Measurements from ENCODE around the gene ASCC3.

The ASCC3 gene

DNA sequence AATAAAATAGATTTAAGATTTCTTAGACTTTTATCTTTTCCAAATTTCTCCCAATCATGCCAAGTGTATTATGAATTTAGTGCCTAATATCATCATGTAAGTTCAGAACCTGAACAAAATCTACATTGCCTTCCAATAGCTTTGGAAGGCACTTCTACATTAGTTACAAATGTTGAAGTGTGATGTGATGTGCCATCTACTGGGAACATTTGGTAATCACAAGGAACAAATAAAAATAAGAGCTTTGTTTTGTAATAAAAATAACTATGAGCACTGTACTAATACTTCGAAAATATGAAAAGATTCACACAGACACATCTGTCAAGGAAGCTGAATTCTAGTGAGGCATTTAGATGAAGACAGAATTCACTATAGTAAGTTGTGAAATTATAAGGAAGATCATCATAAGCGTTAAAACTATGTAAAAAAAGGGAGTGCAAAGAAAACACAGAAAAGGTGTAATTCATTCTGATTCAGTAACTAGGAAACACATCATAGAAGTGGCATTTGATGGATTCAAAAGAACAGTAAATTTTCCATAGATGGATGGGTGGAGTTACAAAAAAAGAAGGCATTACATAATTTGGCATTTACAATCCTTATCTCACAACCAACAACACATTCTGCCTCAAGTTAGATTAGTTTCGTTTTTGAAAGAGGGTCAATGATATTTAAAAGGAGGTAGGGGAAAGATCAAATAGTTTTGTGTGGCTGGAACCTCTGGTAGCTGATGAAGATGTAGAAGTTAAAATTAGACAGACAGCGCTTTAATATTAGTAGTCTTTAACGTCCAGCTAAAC is 161.0 kb downstream of the ASCC3 start:
- DNase-seq (ENCODE audit: low spot score): no peak

- no peak for DNase-seq (ENCODE audit: low spot score)
Observed at GRCh38 chr6:100712997-100713396, 168.1 kb downstream of the ASCC3 start.

GRCh38 chr6:100706491-100706890 is 174.6 kb downstream of the ASCC3 start:
- DNase-seq (ENCODE audit: low spot score): no peak

GRCh38 chr6:100704961-100705360 is 176.2 kb downstream of the ASCC3 start:
- DNase-seq (ENCODE audit: low spot score): no peak

- no peak for DNase-seq (ENCODE audit: low spot score)
Observed at GRCh38 chr6:100701728-100702127, 179.4 kb downstream of the ASCC3 start.

GRCh38 chr6:100700009-100700408 is 181.1 kb downstream of the ASCC3 start:
- no peak for DNase-seq (ENCODE audit: low spot score)

DNA sequence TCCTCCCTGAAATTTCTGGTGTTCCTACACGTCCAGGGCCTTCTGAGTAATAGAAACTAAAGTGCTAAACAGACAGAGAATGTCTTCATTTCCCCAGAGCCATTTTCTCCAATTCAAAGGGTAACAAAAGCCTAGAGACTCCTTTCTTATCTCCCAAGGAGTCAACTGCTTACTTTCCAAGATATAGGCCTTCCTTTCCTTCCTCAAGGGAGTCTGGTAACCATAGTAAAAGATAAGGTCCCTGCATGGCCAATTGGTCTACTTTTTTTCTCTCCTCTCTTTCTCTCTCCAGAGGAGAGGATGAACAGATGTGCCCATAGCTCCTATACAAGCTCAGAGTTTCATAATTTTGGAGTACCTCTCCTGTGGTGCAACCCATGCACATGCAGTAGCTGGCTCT is 185.7 kb downstream of the ASCC3 start:
- DNase-seq (ENCODE audit: low spot score): no peak

DNA sequence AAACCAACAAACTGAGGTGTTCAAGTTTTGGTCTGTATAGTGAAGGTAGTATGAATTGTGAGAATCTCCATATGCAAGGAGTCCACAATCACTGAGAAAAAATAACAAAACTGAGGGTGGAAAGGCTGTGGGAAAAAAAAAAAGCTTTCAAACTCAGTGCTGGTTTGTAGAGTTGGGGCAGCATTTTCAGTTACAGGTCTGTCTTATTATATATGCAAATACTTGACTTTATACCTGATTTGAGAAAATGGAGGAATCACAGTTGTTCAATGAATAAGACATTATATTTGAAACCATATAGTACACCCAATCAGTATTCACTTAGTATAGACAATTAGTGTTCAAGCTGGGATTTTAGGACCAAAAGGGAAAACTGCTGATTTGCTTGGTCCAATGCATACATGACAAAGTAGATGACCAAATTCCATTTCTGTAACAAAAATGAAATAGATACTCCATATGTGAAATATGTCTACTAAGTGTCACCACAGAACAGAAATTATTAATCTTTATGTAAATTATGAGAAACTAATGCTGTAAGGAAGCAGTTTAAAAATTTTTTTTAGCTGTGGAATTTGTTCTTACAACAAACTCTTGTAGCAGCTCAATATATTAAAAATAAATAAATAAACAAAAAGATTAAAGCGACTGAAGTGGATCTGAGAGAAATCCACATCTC is 187.7 kb downstream of the ASCC3 start:
- DNase-seq (ENCODE audit: low spot score): no peak

DNA sequence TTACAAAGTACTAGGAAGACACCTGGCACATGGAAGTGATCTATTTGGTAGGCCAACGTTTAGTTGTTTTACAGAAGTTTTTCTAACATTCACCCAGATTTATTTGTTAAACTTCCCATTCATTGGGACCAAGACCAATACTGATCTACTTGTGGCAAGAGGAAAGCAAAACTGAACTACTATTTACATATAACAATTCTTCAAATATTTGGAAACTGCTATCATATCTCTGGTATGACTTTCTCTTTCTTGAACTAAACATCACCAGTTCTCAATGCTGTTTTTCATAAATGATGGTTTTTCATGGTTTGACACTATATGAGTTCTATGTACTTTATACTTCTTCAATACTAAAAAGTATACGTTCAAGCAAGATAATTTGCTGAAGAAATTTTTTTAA is 189.2 kb downstream of the ASCC3 start:
- DNase-seq (ENCODE audit: low spot score): no peak

- DNase-seq (ENCODE audit: low spot score): no peak
Observed at GRCh38 chr6:100686216-100686615, 194.9 kb downstream of the ASCC3 start.

GRCh38 chr6:100685747-100686146 is 195.4 kb downstream of the ASCC3 start:
- no peak for DNase-seq (ENCODE audit: low spot score)

- DNase-seq (ENCODE audit: low spot score): no peak
Observed at GRCh38 chr6:100680163-100680562, 201.0 kb downstream of the ASCC3 start.

- no peak for DNase-seq (ENCODE audit: low spot score)
Observed at GRCh38 chr6:100678027-100678426, 203.1 kb downstream of the ASCC3 start.

DNA sequence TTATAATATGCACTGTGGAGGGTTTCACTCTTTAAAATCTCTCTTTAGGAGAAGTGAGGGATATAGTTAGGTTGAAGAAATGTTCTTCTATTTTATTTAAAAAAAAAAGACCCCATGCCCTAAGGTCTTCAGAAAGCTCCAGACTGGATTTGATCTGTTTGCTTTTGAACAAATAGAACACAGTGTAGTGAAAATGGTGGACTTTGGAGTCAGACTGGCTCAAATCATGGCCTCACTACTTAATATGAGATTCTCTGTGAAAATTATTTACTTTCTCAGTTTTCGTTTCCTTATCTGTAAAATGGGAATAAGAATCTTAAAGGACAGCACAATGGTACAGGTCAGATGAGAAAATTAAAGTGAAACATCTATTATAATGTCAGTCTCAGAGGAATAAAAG is 203.9 kb downstream of the ASCC3 start:
- no peak for DNase-seq (ENCODE audit: low spot score)

GRCh38 chr6:100673641-100674040 is 207.5 kb downstream of the ASCC3 start:
- no peak for DNase-seq (ENCODE audit: low spot score)

GRCh38 chr6:100671740-100672139 is 209.4 kb downstream of the ASCC3 start:
- DNase-seq (ENCODE audit: low spot score): no peak

DNA sequence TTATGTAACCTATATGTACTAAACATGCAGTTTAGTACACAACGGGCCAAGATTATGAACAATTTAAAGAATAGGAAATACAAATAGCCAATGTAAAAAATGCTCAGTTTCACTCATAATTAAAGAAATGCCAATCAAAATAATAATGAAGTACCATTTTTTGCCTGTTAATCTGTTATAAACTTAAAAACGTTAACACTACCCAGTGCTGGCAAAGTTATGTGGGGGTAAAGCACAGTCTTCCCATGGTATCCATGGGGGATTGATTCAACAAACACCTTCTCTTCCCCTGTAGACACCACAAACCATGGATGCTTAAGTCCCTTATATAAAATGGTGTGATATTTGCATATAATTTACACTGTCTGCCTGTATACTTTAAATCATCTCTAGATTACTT is 211.1 kb downstream of the ASCC3 start:
- DNase-seq (ENCODE audit: low spot score): no peak

- DNase-seq (ENCODE audit: low spot score): no peak
Observed at GRCh38 chr6:100665041-100665380, 216.1 kb downstream of the ASCC3 start.

GRCh38 chr6:100664274-100665040 is 216.7 kb downstream of the ASCC3 start:
- DNase-seq (ENCODE audit: low spot score): no peak

GRCh38 chr6:100663219-100663863 is 217.8 kb downstream of the ASCC3 start:
- no peak for DNase-seq (ENCODE audit: low spot score)

- DNase-seq (ENCODE audit: low spot score): no peak
Observed at GRCh38 chr6:100662264-100662663, 218.9 kb downstream of the ASCC3 start.

DNA sequence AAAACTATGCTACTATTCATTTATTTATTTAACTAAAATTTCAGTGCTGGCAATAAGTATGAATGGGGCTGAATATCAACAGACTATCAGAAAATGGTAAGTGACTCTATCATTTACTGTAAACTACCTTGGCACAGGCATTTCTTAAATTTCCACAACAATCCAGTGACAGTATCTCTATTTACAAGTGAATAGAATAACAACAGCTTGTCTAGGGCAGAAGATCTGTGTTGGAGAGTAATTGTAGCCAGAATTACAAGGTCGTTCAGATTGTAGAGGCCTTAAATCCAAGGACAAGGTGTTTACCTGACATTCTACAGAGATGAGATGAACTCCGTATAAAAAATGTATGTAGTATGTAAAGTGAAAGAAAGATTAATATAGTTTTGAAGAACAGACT is 222.6 kb downstream of the ASCC3 start:
- no peak for DNase-seq (ENCODE audit: low spot score)
